ENCODE data around the gene SLC4A4.

DNA sequence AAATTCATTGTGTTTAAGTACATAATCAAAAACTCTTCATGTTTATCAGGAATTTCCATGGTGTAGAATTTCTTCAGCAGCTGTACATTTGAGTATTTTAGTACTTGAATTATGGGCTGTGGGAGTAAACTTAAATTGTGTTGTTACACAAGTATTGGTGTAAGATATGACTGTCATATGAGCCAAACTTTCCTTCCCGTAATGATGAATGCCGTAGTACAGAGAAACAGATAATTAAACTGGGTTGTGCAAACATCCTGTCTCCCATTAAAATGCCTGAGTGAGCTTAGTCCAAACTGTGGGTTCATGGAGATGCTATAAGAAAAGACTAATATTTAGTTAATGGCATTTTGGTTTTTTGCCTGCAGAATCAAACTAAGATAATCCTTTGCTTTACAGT lies 159.2 kb downstream of the SLC4A4 start:
- no peak for TF ChIP-seq EP300 (IDR thresholded peaks at IDR 0.05)
- TF ChIP-seq POLR2A (IDR thresholded peaks at IDR 0.05) = no peak
- TF ChIP-seq, protein P1, sequence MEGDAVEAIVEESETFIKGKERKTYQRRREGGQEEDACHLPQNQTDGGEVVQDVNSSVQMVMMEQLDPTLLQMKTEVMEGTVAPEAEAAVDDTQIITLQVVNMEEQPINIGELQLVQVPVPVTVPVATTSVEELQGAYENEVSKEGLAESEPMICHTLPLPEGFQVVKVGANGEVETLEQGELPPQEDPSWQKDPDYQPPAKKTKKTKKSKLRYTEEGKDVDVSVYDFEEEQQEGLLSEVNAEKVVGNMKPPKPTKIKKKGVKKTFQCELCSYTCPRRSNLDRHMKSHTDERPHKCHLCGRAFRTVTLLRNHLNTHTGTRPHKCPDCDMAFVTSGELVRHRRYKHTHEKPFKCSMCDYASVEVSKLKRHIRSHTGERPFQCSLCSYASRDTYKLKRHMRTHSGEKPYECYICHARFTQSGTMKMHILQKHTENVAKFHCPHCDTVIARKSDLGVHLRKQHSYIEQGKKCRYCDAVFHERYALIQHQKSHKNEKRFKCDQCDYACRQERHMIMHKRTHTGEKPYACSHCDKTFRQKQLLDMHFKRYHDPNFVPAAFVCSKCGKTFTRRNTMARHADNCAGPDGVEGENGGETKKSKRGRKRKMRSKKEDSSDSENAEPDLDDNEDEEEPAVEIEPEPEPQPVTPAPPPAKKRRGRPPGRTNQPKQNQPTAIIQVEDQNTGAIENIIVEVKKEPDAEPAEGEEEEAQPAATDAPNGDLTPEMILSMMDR (IDR thresholded peaks at IDR 0.05) = no peak
- no peak for TF ChIP-seq POLR2AphosphoS5 (IDR thresholded peaks at IDR 0.05)

All from sigmoid colon (tissue), 4 donors.